Effector memory CD4-positive, alpha-beta T cell (primary cell): ENCODE data around the gene MSI2.

Source experiments
- DNase-seq, 3 donors: peaks; one replicate each; pipeline ENCODE4 v3.0.0-alpha.2; 2020
- H3K27ac ChIP-seq: 2 replicates; pipeline ENCODE4 v1.7.0; 2013; ENCODE audit warnings: mild to moderate bottlenecking, low read length, moderate library complexity; ENCODE audit not compliant: insufficient read depth, poor library complexity, severe bottlenecking
- H3K27me3 ChIP-seq: replicated peaks from 2 replicates; pipeline ENCODE4 v1.7.0; 2013; ENCODE audit warnings: mild to moderate bottlenecking, low read length; ENCODE audit not compliant: insufficient read depth, control insufficient read depth, poor library complexity, severe bottlenecking
- H3K36me3 ChIP-seq: 2 replicates; pipeline ENCODE4 v1.7.0; 2013; ENCODE audit warnings: mild to moderate bottlenecking, low read length, moderate library complexity; ENCODE audit not compliant: control insufficient read depth, insufficient read depth
- H3K4me1 ChIP-seq: 2 replicates; pipeline ENCODE4 v1.7.0; 2013; ENCODE audit warnings: low read length, mild to moderate bottlenecking; ENCODE audit not compliant: control insufficient read depth, insufficient read depth, poor library complexity, severe bottlenecking
- H3K4me3 ChIP-seq: 2 replicates; pipeline ENCODE4 v1.7.0; 2013; ENCODE audit warnings: low read length, low read depth, mild to moderate bottlenecking; ENCODE audit not compliant: insufficient read depth, poor library complexity, severe bottlenecking
- H3K9me3 ChIP-seq: 2 replicates; pipeline ENCODE4 v1.7.0; 2013; ENCODE audit warnings: mild to moderate bottlenecking, low read length, moderate library complexity; ENCODE audit not compliant: control insufficient read depth

Gene MSI2

GRCh38 chr17:57589151-57590034 lies 333.1 kb downstream of the MSI2 start:
- H3K4me1 ChIP-seq: no peaks in the 10 kb centered on the region
- no peak overlapping the region for H3K4me3 ChIP-seq
- no peaks in the 10 kb centered on the region for H3K27me3 ChIP-seq
- H3K36me3 ChIP-seq: no peaks in the 10 kb centered on the region
- H3K27ac ChIP-seq: no peak overlapping the region
- no peak for DNase-seq
- no peaks in the 10 kb centered on the region for H3K9me3 ChIP-seq

DNA sequence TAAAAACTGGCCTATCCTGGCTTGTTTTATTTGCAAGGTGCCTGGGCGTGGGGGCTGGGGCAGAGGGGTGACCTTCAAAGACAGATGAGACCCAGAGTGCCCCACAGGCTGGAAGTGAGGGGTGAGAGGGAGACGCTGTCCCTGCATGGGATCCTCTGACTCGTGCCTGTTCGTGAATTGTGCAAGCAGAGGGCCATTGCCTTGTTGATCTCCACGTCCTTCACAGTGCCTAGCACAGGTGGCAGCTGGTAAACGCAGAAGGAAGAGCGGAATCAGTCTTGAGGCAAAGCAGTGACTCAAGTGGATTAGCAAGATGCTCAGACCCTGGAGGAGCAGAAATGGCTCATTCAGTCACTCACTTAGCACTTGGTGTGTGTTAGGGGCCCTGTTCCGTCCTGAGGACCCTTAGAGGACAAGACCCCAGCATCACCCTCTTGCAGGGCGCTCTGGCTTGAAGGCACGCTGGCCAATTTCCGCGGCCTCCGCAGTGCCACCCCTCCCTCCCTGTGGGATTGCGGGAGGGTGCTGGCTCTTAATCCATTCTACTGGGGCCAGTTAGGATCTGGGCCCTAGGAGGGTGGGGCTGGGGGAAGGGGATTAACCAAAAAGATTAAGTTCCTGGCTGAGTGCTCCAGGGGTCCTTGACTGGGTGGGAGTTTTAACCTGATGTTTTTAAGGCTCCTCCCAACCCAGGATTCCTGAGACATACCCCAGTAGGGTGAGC lies 337.6 kb downstream of the MSI2 start:
- H3K36me3 ChIP-seq: no peaks in the 10 kb centered on the region
- H3K4me1 ChIP-seq: peaks cover 10% of the 10 kb centered on the region
- H3K27me3 ChIP-seq: no peaks in the 10 kb centered on the region
- no peaks in the 10 kb centered on the region for H3K9me3 ChIP-seq
- no peak overlapping the region for H3K27ac ChIP-seq
- DNase-seq: no peak
- no peak overlapping the region for H3K4me3 ChIP-seq

- Histone ChIP-seq H3K4me3 (no peak overlapping the region), H3K27ac (no peak overlapping the region), H3K4me1 (peaks cover 19% of the 10 kb centered on the region), H3K27me3 (no peaks in the 10 kb centered on the region), H3K9me3 (no peaks in the 10 kb centered on the region), H3K36me3 (no peaks in the 10 kb centered on the region)
- DNase-seq: no peak
These were observed 338.4 kb downstream of the MSI2 start for GRCh38 chr17:57594767-57595166.

DNA sequence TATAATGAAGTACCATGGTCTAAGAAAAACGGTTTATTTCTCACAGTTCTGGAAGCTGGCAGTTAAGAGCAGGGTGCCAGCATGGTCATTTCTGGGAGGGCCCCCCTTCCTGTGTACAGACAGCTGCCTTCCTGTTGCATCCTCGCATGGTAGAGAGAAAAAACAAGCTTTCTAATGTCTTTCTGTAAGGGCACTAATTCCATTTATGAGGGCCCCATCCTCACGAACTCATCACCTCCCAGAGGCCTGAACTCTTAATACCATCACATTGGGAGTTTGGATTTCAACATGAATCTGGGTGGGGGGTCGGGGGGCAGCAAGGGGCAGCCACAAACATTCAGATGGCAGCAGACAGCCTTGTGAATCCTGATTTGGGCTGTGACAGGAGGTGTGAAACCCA lies 339.1 kb downstream of the MSI2 start:
- Histone ChIP-seq H3K9me3 (no peaks in the 10 kb centered on the region), H3K4me3 (no peak overlapping the region), H3K36me3 (no peaks in the 10 kb centered on the region), H3K27me3 (no peaks in the 10 kb centered on the region), H3K27ac (no peak overlapping the region), H3K4me1 (peaks cover 25% of the 10 kb centered on the region)
- DNase-seq: no peak

DNA sequence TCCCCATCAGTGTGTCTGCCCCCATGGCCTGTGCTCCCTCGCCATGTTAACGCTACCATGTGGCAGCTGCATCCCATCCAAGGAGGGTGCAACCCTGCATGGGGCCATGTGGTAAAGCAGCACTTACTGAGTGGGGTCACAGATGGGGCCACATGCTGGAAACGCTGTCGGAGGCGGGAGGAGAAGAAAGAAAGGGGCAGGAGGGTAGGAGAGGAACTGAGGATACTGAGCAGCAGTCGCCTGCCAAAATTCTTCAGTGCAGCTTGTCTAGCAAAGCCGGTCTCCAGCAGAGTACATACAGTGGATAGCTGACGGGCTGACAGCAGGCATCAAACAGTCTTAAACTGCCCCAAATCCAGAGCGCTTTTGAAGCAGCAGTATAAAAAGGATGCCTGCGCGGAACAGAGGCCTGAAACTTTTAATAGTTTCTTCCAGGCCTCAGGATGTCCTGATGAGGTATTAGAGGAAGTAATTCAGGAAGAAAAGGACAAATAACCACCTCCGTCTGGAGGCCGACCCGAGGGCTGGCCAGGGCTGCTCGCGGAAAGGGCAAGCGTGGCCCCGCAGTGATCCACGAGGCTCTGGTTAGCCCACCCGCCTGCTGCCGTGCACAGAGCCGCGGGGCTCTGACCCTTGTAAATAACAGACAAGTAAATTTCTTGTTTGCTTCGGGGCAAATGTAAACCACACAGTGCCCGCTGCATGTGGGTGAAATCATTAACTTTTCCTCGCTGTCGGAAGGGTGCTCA lies 339.8 kb downstream of the MSI2 start:
- Histone ChIP-seq H3K4me1 (peaks cover 32% of the 10 kb centered on the region), H3K9me3 (no peaks in the 10 kb centered on the region), H3K36me3 (no peaks in the 10 kb centered on the region), H3K27ac (no peak overlapping the region), H3K27me3 (no peaks in the 10 kb centered on the region), H3K4me3 (no peak overlapping the region)
- DNase-seq: no peak

GRCh38 chr17:57597101-57597500 lies 340.8 kb downstream of the MSI2 start:
- no peaks in the 10 kb centered on the region for H3K36me3 ChIP-seq
- DNase-seq: no peak
- H3K9me3 ChIP-seq: no peaks in the 10 kb centered on the region
- no peak overlapping the region for H3K4me3 ChIP-seq
- peaks cover 41% of the 10 kb centered on the region for H3K4me1 ChIP-seq
- H3K27ac ChIP-seq: no peak overlapping the region
- no peaks in the 10 kb centered on the region for H3K27me3 ChIP-seq

GRCh38 chr17:57597531-57598453 lies 341.5 kb downstream of the MSI2 start:
- Histone ChIP-seq H3K4me3 (no peak overlapping the region), H3K36me3 (no peaks in the 10 kb centered on the region), H3K27me3 (no peaks in the 10 kb centered on the region), H3K9me3 (no peaks in the 10 kb centered on the region), H3K27ac (no peak overlapping the region), H3K4me1 (peaks cover 48% of the 10 kb centered on the region)
- peak in 1 of 3 donors; percentile 15 for DNase-seq

DNA sequence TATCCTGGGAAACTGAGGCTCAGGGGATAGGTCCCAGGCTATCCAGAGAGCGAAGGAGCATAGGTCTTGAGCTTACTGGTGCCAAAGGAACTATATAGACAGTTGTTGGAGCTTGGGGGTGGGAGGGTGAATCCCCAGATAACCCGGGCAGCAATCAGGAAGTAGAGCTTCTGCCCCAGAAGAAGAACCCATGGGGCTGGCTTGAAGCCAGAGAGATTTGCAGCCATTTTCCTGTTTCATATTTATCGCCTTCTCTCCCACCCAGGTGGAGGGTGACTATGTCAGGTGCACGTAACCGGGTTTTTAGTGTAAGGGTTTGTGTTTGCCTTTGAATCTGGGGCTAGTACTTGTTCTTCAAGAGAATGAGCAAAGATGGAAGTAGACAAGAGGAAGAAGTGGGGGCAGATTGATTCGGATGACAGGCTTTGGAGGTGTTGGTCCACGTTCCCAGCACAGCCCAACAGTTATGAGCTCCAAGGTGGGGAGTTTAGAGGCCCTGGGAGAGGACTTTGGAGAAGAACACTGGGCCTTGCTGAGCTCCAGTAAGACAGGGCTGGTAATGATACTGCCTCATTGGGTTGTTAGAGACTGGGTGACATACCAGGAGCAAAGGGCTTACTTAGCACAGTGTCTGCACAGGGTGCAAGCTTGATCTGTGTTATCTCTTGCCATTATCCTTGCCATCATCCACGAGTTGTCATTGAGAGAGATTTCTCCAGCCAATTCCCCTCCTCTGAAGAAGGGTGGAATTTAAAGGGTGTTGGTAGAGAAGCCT lies 343.1 kb downstream of the MSI2 start:
- no peaks in the 10 kb centered on the region for H3K36me3 ChIP-seq
- H3K27ac ChIP-seq: peak overlapping the region; percentile 54
- H3K9me3 ChIP-seq: no peaks in the 10 kb centered on the region
- no peaks in the 10 kb centered on the region for H3K27me3 ChIP-seq
- peaks cover 65% of the 10 kb centered on the region for H3K4me1 ChIP-seq
- peak overlapping the region; percentile 11 for H3K4me3 ChIP-seq
- peak in 1 of 3 donors; percentile 9 for DNase-seq

DNA sequence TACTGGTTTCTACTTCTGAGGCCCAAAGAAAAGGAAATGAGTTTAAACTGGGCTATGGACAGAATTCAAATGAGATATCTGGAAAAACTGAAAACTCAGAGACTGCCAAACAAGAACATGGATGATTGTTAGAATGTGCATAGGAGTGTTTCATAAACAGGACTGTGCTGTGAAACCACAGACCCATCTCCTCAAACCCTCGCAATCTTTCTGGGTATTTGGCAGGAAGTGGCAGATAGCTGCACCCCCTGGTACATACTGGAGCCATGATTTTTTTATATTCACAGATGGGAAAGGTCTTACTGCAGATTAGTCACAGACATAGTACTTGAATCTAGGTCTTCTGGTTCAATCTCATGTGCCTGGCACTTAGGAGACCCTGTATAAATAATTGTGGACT lies 343.8 kb downstream of the MSI2 start:
- peak overlapping the region; percentile 11 for H3K4me3 ChIP-seq
- H3K27ac ChIP-seq: peak overlapping the region; percentile 54
- DNase-seq: peak in 1 of 3 donors; percentile 9
- H3K27me3 ChIP-seq: no peaks in the 10 kb centered on the region
- H3K36me3 ChIP-seq: no peaks in the 10 kb centered on the region
- H3K4me1 ChIP-seq: peaks cover 71% of the 10 kb centered on the region
- no peaks in the 10 kb centered on the region for H3K9me3 ChIP-seq
